ENCODE measurements around the gene LRCH4.

LRCH4 gene

DNA sequence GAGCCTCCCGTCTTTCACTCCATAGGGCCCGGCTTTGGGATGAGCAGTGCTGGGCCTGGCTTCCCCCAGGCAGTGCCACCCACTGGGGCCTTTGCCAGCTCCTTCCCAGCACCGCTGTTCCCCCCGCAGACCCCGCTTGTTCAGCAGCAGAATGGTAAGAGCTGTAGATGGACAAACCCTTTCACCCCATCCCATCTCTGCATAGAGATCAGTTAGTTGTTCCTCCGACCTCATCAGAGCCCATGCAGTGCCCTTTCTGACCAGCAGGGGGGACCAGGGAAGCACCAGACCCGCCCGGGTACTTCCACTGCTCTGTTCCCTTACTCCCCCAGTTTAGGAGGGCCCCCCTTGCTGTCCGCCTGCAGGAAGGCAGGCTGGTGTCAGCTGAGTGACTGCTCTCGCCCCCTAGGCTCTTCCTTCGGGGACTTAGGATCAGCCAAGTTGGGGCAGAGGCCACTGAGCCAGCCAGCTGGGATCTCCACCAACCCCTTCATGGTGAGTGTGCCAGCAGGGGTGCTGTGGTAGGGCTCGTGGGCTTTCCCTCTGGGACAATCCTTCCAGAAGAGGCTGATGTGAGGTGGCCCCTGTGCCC lies 22.0 kb downstream of the LRCH4 start:
- Histone ChIP-seq H3K79me2 (ENCODE audit: low read length) (no peaks in the 10 kb centered on the region), H3K36me3 (replicated peaks; ENCODE audit: low read depth, low read length) (peaks cover 6% of the 10 kb centered on the region), H3K27me3 (ENCODE audit: low read depth, low read length) (no peaks in the 10 kb centered on the region), H3K4me1 (ENCODE audit: low read length) (peaks cover 4% of the 10 kb centered on the region; the same call in 1 of the 2 replicates), H4K20me1 (ENCODE audit: insufficient read depth, low read length) (no peaks in the 10 kb centered on the region), H3K4me2 (ENCODE audit: low read length) (no peak overlapping the region), H3K9ac (ENCODE audit: low read length) (no peak overlapping the region), H3K4me3 (ENCODE audit: low read length) (no peak overlapping the region), H3K9me3 (ENCODE audit: insufficient read depth, low read length) (no peaks in the 10 kb centered on the region), H3K27ac (ENCODE audit: low read length) (no peak overlapping the region), H2AFZ (ENCODE audit: low read depth, low read length) (no peak overlapping the region)
- TF ChIP-seq, protein P1, sequence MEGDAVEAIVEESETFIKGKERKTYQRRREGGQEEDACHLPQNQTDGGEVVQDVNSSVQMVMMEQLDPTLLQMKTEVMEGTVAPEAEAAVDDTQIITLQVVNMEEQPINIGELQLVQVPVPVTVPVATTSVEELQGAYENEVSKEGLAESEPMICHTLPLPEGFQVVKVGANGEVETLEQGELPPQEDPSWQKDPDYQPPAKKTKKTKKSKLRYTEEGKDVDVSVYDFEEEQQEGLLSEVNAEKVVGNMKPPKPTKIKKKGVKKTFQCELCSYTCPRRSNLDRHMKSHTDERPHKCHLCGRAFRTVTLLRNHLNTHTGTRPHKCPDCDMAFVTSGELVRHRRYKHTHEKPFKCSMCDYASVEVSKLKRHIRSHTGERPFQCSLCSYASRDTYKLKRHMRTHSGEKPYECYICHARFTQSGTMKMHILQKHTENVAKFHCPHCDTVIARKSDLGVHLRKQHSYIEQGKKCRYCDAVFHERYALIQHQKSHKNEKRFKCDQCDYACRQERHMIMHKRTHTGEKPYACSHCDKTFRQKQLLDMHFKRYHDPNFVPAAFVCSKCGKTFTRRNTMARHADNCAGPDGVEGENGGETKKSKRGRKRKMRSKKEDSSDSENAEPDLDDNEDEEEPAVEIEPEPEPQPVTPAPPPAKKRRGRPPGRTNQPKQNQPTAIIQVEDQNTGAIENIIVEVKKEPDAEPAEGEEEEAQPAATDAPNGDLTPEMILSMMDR (IDR thresholded peaks at IDR 0.05; ENCODE audit: low read depth, low read length), result peak; percentile 78
- no peak for TF ChIP-seq EZH2phosphoT487 (IDR thresholded peaks at IDR 0.05; ENCODE audit: low read depth)

GRCh38 chr7:100563100-100563564 lies 22.8 kb downstream of the LRCH4 start:
- H3K9ac ChIP-seq (ENCODE audit: low read length), result no peak overlapping the region
- peaks cover 4% of the 10 kb centered on the region; the same call in 1 of the 2 replicates for H3K4me1 ChIP-seq (ENCODE audit: low read length)
- H3K36me3 ChIP-seq (replicated peaks; ENCODE audit: low read depth, low read length), result peaks cover 6% of the 10 kb centered on the region
- TF ChIP-seq EZH2phosphoT487 (IDR thresholded peaks at IDR 0.05; ENCODE audit: low read depth), result no peak
- TF ChIP-seq, protein P1 (IDR thresholded peaks at IDR 0.05; ENCODE audit: low read depth, low read length), result no peak
- no peaks in the 10 kb centered on the region for H4K20me1 ChIP-seq (ENCODE audit: insufficient read depth, low read length)
- H3K9me3 ChIP-seq (ENCODE audit: insufficient read depth, low read length), result no peaks in the 10 kb centered on the region
- no peak overlapping the region for H2AFZ ChIP-seq (ENCODE audit: low read depth, low read length)
- no peaks in the 10 kb centered on the region for H3K27me3 ChIP-seq (ENCODE audit: low read depth, low read length)
- no peak overlapping the region for H3K4me3 ChIP-seq (ENCODE audit: low read length)
- H3K4me2 ChIP-seq (ENCODE audit: low read length), result no peak overlapping the region
- no peaks in the 10 kb centered on the region for H3K79me2 ChIP-seq (ENCODE audit: low read length)
- H3K27ac ChIP-seq (ENCODE audit: low read length), result no peak overlapping the region

GRCh38 chr7:100562195-100563099 lies 23.5 kb downstream of the LRCH4 start:
- no peak overlapping the region for H3K9ac ChIP-seq (ENCODE audit: low read length)
- no peaks in the 10 kb centered on the region for H4K20me1 ChIP-seq (ENCODE audit: insufficient read depth, low read length)
- peaks cover 6% of the 10 kb centered on the region for H3K36me3 ChIP-seq (replicated peaks; ENCODE audit: low read depth, low read length)
- H3K27ac ChIP-seq (ENCODE audit: low read length), result no peak overlapping the region
- H2AFZ ChIP-seq (ENCODE audit: low read depth, low read length), result no peak overlapping the region
- H3K4me2 ChIP-seq (ENCODE audit: low read length), result no peak overlapping the region
- H3K4me3 ChIP-seq (ENCODE audit: low read length), result no peak overlapping the region
- peaks cover 4% of the 10 kb centered on the region; the same call in 1 of the 2 replicates for H3K4me1 ChIP-seq (ENCODE audit: low read length)
- no peaks in the 10 kb centered on the region for H3K27me3 ChIP-seq (ENCODE audit: low read depth, low read length)
- H3K9me3 ChIP-seq (ENCODE audit: insufficient read depth, low read length), result no peaks in the 10 kb centered on the region
- no peaks in the 10 kb centered on the region for H3K79me2 ChIP-seq (ENCODE audit: low read length)
- TF ChIP-seq EZH2phosphoT487 (IDR thresholded peaks at IDR 0.05; ENCODE audit: low read depth), result no peak
- TF ChIP-seq, protein P1 (IDR thresholded peaks at IDR 0.05; ENCODE audit: low read depth, low read length), result no peak

Measured in OCI-LY3 (cell line).